GM19372 (cell line): Measurements from ENCODE around the gene TMEM132A.

Source experiments
- ATAC-seq: cut with Tn5 transposase; IDR thresholded peaks from one replicate; pipeline ENCODE4 v1.9.1; 2021; ENCODE audit warnings: mild to moderate bottlenecking, low read depth, moderate library complexity; ENCODE audit not compliant: unreplicated experiment

The TMEM132A gene

GRCh38 chr11:60921259-60921658, 3.0 kb upstream of the TMEM132A start:
- no peak for ATAC-seq

GRCh38 chr11:60921777-60922335, 2.4 kb upstream of the TMEM132A start:
- no peak for ATAC-seq

GRCh38 chr11:60922906-60923305, 1.4 kb upstream of the TMEM132A start:
- ATAC-seq, result no peak

- ATAC-seq, result no peak
These were observed 934 bp upstream of the TMEM132A start for GRCh38 chr11:60923326-60923725.

- no peak for ATAC-seq
These were observed 505 bp upstream of the TMEM132A start for GRCh38 chr11:60923800-60924109.

- ATAC-seq, result no peak
These were observed 920 bp downstream of the TMEM132A start for GRCh38 chr11:60924906-60925853.

- ATAC-seq, result no peak
These were observed 1.6 kb downstream of the TMEM132A start for GRCh38 chr11:60925868-60926267.

GRCh38 chr11:60926500-60926899, 2.2 kb downstream of the TMEM132A start:
- no peak for ATAC-seq

GRCh38 chr11:60927061-60927592, 2.9 kb downstream of the TMEM132A start:
- ATAC-seq, result no peak

GRCh38 chr11:60927600-60927999, 3.3 kb downstream of the TMEM132A start:
- ATAC-seq, result no peak

GRCh38 chr11:60928563-60929001, 4.3 kb downstream of the TMEM132A start:
- no peak for ATAC-seq

GRCh38 chr11:60929764-60930163, 5.5 kb downstream of the TMEM132A start:
- no peak for ATAC-seq

- no peak for ATAC-seq
These were observed 6.1 kb downstream of the TMEM132A start for GRCh38 chr11:60930394-60930793.

- no peak for ATAC-seq
These were observed 7.7 kb downstream of the TMEM132A start for GRCh38 chr11:60931917-60932316.

- ATAC-seq, result no peak
These were observed 8.5 kb downstream of the TMEM132A start for GRCh38 chr11:60932605-60933356.

- ATAC-seq, result no peak
These were observed 9.3 kb downstream of the TMEM132A start for GRCh38 chr11:60933416-60934123.

GRCh38 chr11:60934124-60934789, 10.0 kb downstream of the TMEM132A start:
- ATAC-seq, result no peak

GRCh38 chr11:60934790-60935605, 10.7 kb downstream of the TMEM132A start:
- no peak for ATAC-seq
